PC-3 (cell line): ENCODE results near the gene SYNE1.

Experiments
- EZH2 ChIP-seq: fragments of 300-600 bp; sonication (generic); IDR thresholded peaks from one replicate; pipeline ENCODE4 v1.6.1; 2017; ENCODE audit warnings: antibody characterized with exemption, mild to moderate bottlenecking, low read length; ENCODE audit not compliant: unreplicated experiment
- TF ChIP-seq, protein P1 (sequence below): fragments of 300-600 bp; sonication (generic); conservative IDR thresholded peaks from 2 replicates; pipeline ENCODE4 v1.5.1; 2017; ENCODE audit warnings: antibody characterized with exemption, low read depth, mild to moderate bottlenecking, low read length

DNA sequence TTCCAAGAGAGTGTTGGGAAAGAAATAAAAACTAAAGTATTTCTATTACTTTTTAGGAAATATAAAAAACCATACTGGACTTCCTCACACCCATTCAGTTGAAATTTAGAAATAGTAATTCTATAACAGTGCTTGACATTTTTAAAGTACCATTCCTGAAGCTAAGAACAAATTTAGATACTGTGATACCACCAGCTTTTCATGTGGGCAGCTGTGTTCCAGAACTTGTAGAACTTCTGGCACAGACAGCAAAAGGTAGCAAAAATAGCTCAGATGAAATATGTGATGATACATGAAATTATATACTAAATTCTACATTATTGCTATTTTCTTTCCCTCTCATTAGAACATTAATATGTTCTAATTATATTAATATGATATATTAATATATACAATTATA is 346.5 kb downstream of the SYNE1 start:
- TF ChIP-seq, protein P1, sequence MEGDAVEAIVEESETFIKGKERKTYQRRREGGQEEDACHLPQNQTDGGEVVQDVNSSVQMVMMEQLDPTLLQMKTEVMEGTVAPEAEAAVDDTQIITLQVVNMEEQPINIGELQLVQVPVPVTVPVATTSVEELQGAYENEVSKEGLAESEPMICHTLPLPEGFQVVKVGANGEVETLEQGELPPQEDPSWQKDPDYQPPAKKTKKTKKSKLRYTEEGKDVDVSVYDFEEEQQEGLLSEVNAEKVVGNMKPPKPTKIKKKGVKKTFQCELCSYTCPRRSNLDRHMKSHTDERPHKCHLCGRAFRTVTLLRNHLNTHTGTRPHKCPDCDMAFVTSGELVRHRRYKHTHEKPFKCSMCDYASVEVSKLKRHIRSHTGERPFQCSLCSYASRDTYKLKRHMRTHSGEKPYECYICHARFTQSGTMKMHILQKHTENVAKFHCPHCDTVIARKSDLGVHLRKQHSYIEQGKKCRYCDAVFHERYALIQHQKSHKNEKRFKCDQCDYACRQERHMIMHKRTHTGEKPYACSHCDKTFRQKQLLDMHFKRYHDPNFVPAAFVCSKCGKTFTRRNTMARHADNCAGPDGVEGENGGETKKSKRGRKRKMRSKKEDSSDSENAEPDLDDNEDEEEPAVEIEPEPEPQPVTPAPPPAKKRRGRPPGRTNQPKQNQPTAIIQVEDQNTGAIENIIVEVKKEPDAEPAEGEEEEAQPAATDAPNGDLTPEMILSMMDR: no peak
- TF ChIP-seq EZH2: no peak
